GM19438 (cell line): ENCODE data around the gene BCHE.

Experiments used
- ATAC-seq: cut with Tn5 transposase; IDR thresholded peaks from one replicate; pipeline ENCODE4 v1.9.1; 2021; ENCODE audit warnings: low read depth; ENCODE audit not compliant: unreplicated experiment

BCHE gene

DNA sequence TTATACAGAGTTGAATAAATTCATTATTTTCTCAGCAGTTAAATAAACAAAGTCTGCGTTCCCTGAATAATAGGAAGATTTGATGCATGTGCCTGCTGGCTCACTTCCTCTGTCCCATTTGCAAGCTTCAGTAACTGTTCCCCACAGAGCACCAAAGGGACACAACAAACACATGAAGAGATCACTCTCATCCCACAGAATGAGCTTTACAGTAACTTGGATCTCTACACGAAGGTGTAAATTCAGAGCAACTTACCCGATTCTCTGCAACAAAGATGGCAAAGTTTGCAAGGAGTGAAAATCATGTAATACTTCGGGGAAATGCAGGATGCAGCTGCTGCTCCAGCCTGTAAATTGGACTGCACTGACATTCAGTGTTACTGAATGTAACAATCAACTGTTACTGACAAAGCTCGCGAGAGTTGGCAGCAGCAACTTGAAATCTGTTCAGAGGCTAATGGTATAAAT lies at the start of gene BCHE:
Gene BCHE (minus strand): TSS at position 366 of the 468 bp plus-strand sequence. CDS start 6,390 bp downstream, outside the sequence.
- ATAC-seq, result no peak

DNA sequence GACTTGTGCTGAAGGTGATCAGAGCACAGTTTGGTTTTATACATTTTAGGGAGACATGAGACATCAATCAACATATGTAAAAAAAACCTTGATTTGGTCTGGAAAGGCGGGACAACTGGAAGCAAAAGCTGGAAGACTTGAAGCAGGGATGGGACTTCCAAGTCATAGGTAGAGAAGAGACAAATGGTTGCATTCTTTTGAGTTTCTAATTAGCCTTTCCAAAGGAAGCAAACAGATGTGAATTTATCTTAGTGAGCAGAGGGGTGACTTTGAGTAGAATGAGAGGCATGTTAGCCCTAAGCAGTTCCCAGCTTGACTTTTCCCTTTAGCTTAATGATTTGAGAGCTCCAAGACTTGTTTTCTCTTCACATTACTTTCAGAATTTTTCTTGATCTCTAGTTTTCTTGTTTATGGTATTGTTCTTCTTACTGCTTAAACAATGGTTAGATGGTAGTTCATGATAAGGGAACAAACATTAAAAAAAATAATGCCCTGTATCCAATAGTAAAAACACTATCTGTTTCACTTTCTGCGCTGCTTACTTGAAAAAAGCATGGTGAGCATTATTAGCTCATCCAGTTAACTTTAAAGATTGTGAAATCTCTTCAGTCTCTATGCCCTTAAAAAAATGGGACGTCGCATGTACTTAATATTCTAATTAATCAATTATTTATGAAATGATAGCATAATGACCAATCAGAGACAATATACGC lies 48.5 kb upstream of the BCHE start:
- ATAC-seq, result no peak

DNA sequence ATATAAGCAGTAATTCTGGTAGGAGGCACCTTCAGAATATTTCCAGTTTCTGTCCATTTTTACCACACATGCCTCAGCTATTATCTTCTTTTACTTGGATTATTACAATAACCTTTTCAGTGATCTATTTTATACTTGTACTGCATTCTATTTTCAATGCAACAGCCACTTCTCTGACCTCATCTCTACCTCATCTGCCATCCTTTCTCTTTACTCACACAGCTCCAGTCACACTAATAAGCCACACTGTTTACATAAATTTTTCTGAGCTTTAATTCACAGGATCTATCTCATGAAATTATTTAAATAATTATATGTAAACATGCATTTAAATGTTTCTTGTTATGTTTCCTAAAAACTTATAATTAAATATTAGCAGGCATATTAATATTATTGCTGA lies 47.3 kb upstream of the BCHE start:
- no peak for ATAC-seq

DNA sequence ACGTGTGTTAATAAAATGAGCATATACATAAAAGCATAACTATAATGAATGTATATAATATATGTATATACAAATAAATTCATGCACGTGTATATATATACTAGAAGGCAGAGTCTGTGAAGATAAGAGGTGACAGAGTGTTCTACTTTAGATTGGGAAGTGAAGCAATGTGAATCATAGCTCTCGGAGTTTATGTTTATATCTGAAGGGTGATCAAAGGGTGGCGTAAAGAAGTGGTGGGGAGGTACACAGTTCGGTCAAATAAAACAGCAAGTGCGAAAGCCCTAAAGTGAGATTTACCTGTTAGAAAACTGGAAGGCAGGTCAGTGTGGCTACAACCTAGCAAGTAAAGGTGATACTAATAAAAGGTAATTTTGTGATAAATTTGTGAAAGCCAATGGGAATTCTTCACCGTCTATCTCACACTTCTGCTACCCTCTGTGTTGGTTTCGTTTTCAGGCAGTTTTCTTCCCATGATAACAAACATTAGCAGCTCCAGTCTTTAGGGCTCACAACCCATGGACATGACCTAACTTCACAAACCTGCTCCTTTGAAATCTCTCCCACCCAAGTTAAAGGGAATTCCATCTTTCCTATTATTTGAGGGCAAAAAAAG lies 46.7 kb upstream of the BCHE start:
- ATAC-seq, result no peak

DNA sequence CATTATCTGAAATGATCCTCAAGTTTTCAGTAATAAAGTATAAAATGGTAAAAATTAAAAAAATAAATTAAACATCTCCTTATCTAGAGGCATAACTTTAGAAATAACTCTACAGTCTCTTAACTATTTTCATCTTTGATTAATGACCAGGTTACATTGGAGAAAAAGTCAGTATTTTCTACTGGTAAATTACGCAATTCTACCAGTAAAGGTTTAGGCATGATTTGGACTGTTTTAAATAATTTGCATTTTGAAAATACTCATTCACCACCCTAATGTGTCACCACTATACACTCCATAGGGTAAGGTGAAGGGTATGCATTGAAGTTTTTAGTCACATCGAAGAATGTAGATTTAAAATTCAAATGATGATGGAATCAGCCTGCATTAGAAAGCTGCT lies 45.9 kb upstream of the BCHE start:
- ATAC-seq, result no peak

DNA sequence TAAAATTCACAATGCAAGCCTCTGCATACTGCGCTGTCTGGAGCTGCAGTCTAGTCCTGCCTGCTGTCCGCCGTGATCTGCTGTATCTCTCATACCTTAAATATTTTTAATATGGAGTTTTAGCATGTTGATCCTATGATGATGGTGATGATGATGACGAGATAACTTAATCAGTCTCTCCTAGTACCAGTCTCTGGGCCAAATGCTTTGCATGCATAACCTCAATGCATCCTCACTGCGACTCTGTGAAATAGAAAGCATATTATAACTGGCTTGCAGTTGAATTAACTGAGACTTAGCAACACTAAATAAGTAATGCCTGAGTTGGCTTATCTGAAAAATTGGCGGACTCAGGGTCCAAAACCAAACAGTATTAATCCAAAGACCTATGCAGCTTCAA lies 38.4 kb upstream of the BCHE start:
- ATAC-seq, result no peak

DNA sequence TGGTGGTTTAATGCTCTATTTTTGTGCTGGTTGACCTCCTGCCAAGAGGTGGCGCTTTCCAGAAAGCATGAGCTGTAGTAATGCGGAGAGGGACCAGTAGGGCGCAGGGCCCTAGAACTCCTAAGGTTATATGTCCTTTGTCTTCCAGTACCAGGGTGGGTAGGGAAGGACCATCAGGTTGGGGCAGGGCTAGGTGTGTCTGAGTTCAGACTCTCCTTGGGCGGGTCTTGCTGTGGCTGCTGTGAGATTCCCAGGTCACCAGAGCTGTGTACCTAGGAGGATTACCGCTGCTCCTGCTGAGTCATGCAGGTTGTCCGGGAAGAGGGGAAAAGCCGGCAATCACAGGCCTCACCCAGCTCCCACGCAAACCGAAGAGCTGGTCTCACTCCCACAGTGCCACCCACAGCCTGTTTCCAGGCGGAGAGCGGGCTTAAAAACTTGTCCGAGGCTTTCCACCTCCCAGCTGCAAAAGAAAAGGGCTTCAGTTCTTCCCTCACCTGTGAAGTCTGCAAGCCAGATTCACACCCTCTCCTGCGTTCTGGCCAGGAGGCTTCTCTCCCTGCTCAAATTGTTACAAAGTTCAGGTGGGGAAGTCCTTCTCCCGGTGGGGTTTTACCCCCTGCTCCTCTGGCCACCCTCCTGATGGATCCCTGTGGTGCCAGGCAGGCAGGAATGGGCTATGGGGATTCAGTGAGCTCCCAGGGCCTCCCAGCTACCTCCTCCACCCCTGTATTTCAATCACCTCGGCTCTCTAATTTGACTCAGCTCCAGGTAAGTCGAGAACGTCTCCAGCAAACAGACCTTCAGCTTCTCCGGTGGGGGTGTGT lies 37.7 kb upstream of the BCHE start:
- ATAC-seq, result no peak

DNA sequence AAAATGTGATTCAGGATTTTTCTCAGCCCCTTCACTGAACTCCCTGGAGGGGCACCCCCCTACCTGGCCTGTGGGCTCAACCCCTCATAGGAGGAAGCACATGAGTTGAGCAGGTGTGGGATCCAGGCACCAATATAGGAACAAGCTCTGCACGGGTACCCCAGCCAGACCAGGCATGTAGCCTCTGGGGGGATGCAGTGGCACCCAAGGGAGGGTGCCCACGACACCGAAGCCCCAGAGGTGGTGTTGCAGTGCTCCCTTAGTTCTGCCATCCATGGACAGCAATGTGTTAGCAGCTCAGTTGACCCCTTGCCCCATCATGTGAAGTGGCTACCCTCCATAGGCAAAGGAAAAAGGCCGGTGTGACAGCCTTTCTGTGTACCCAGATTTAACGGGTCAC lies 30.9 kb upstream of the BCHE start:
- no peak for ATAC-seq

DNA sequence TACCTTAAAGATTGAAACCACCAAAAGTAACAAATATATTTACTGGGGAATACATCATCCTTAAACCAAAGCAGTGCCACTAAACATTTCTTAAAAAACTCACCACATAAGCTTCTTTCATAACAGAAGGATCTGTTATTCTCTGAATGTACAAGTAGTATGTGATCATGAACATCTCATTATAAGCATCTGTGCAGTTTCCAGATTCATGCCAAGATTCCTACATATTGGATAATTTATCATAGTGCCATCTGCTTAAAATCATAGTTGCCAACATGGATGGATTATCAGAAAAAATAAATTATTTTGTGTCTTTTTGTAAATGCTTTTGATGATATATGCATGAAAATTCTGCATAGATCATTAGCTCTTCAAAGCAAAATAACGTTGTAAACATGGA lies 21.8 kb upstream of the BCHE start:
- ATAC-seq, result no peak

DNA sequence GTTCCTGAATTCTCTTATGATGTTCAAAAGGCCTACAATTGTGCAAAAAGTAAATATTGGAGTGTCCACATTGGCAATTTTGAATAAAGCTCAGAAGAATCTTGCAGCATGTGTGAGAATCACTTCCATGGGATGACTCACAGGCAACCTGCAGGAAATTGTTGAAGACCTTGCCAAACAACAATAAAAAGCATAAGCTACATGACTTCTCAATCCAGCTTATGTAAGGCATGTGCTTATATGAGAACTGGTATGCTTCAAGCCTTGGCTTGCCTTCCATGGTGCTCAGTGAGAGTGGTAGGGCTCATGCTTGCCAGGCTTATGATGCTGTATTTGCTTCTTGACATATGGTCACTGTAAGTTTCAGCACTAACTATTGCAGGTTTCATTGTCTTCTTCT lies 18.4 kb upstream of the BCHE start:
- ATAC-seq, result no peak

DNA sequence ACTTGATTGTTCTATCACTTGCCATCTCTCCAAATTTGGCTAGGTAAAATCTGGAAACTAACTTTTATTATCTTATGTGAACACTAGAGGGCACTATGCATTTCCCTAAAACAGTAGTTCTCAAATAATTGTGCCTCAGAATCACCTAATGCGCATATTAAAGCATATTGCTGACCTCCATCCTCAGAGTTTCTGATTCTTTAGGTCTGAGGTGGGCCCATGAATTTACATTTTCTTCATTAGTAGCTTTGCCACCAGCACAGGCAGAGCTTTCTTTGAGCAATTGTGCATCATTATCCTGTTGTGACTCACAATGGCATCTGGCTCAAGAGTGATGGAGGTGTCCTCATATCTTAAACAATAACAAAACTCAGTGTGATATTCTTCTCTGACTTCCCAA lies 17.5 kb upstream of the BCHE start:
- no peak for ATAC-seq

DNA sequence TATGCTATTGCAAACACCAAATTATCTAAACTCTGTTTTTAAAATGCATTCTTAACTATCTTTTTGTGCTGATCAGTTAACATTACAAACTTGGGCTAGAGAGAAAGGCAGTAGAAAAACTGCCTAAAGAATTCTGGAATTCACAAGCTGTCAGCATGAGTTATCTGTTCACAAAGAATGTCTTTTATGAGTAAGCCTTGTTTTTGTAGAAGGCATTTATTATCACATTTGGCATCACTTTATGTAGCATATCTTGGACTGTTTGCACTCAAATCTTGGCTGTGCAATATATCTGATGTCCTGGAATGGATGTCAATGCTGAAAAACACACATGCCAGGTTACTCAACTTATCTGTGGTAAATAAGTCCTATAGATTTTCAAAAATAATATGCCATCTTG lies 15.5 kb upstream of the BCHE start:
- no peak for ATAC-seq

DNA sequence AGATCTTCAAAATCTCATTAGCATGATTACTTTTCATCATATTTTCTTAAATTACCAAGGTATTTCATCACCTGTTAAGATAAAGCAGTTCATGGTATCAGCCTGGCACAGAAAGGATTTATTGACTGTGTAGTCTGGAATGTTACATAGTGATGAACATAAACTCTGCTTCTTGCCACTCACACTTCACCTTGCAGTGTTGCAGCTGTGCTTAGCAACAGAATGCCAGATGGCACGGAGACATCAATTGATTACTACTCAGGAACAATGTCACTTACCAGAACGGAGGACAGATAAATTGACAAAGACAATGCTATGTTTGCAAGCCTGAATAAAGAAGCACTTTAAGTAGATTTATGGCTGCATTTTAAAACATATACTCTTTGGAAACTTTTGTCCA lies 15.0 kb upstream of the BCHE start:
- no peak for ATAC-seq

DNA sequence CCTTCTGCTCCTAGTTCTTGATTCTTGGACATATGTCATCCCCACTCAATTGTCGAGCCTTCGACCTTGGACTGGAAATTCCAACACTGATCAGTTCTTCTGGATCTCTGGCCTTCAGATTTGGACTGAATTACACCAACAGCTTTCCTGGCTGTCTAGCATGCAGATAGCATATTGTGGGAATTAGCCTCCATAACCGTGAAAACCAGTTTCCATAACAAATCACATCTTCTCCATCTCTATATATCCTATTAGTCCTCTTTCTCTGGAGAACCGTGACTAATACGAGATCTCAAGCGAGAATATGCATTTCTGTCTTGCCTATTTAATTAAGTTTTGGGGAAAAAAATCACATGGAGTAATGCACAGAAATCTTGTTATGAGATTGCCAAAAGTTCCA lies 8.8 kb upstream of the BCHE start:
- ATAC-seq, result no peak

DNA sequence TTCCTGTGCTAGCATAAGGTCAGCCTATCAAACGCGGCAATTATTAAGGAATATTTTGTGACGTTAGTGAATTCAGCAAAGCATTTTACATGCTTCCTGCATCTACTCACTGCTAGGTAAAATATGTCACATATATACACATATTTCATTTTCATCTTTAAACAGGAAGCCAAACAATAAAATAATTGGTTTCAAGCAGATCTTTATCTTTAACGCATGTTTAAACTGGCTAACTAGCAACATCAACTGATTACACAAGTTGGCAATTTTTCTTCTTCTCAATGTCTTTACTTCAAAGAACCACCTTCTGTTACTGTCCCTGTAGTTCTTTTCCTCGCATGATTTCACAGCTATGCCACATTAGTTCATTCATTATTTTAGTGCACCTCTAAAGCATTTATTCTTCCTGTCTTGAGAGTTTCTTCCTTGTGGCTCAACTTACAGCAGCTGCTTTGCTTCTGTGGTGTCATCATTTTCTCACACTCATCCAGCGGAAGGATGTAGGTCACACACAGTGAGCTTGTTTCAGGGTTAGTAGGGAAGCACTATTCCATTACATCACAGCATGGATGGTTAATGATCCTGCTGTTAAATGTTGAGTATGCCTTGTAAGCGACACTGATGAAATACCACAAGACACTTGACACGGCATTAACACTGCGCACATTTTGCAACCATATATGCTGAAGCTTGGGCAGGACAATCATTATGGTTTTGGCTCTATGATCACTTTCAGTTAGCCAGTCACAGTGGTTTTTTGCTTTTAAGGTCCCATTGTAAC lies 2.3 kb upstream of the BCHE start:
- no peak for ATAC-seq

DNA sequence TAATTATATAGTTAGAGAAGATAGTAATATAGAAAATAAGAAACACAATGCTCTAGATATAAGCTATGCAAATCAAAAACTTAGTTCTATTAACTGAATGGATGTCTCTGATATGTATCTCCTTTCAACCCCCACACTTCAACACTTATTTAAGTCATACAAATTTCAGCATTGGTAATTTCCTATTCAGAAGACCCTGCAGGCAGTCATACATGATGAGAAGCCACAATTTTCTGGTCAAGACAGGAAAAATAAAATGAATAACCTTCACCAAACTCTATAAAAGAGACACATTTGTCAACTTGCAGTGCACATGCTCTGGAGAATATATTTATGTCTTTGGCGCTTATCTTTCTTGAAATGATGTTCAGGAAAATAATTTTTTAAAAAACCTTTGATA lies 578 bp upstream of the BCHE start:
- ATAC-seq, result no peak

DNA sequence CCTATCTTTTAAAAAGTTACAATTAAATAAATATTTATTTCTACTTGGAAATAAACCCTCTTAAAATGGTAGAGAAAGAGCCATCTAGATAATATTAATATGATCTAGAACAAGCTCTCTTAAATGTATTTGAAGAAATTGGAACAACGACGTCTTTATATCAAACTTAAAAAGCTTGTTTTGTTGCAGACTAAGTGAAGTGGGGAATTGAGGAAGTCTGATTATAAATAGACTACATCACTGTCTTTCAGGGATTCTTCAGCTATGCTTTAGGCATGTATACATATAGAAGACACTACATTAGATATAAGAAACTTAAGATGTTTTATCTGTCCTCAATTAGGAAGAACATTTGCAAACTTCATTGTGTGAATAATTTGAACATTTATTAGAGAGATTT lies 1.8 kb downstream of the BCHE start:
- no peak for ATAC-seq

DNA sequence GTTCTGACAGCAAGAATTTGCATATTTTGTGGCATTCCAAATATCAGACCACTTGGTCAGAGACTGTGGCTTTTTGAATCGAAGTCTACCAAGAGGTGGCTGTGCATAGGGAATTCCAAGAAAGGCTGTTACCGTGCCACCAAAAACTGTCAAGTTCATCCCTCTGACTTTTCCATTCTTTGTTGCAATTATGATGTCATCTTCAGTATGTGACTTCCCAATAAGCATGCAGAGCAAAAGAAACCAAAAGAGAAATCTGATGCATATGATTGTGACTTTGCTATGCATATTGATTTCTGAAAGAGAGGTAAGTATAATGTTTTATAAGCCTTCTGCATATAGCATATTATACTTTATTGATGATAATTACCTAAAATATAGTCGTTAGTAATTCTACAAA lies 6.5 kb downstream of the BCHE start:
- ATAC-seq, result no peak

DNA sequence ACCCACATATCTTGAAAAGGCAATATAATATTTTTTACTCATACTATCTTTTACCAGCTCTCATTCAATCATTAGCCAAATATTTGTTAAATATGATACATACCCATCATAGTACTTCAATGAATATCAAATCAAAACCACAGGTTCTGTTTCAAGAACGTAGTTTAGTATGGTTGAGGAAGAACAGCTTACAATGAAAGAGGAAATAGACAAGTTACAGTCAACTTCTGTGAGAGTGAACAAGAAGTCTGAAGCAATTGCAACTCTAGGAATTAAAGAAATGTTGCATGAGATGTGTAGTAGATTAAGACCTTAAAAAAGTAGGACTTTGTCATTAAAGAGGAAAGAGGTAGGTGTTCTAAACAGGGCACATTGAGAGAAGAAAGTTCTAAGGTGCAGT lies 9.3 kb downstream of the BCHE start:
- no peak for ATAC-seq

DNA sequence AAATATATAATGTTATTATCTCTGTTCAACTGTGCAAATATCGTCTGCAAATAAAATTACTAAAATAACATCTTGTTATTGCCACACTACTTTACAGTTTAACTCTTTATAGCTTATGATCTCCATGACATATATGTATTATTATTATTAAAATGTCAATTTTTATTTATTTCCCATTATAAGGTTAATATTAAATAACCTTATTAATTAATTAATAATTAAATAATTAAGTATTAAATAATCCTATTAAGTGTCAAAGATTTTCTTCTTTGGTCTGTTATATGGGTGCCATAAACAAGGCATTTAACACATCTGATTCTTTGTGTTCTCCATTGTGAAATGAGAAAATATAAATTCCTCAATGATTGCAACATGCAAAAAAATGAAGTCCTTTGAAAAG lies 10.0 kb downstream of the BCHE start:
- ATAC-seq, result no peak

DNA sequence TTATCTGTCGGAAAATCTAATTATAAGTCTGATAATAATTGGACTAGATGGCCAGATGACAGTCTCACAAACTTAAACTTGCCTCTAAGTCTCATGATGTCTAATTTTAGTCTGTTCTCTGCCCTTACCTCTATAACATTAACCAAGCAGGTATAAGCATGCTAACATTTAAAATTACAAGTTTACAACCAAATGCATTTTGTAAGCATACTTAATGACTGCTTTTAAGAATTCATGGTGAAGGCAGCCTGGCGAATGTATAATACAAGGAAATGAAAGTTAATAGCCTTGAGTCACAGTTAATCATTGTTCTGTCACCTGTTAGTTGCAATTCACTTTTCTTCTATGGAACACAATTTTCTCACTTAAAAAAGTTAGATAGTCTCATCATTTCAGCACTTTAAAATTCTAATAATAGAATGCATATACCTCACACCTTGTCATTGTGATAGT lies 16.5 kb downstream of the BCHE start:
- ATAC-seq, result no peak
